NCI-H2196 (cell line): Measurements from ENCODE around the gene PRM2.

ENCODE experiments used
- DNase-seq: peaks from one replicate; lab custom pipeline; 2025; ENCODE audit not compliant: unreplicated experiment; lab: John Stamatoyannopoulos, UW

PRM2 gene

GRCh38 chr16:11264155-11264832 lies 12.0 kb downstream of the PRM2 start:
- DNase-seq, result no peak

DNA sequence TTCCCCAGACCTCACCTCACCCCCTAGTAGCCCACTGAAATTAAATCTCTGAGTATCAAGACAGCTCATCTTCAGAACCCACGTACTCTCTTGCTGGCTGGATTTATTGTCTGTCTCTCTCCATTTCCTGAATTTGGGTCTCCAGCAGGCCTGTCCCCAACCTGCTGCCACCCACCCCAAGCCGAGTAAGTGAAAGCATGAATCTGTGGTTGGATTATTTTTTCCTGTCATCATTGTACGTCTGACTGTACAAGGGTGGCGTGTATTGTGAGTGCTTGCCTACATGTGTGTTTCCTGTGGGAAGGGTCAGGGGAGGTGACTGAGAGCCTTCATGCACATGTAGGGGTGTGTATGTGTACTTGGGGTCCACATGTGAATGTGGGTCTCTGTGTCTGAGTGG lies 12.5 kb downstream of the PRM2 start:
- no peak for DNase-seq

DNA sequence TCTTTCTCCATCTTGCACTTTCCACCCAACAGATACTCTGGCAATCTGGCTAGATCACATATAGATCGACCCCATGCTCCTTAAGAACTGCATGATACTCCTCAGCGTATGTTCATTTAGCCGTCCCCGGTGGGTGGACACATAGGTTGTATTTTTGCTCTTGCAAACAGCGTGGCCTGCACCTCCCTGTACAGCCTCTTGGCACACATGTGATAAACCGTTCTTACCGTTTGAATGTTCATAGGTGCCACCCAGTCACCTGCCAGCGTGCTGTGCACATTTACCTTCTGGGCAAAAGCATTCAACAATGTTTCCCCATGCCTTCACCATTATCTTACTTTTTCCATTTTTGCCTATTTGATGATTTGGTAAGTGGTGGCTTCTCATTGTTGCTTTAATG lies 13.4 kb downstream of the PRM2 start:
- DNase-seq, result no peak

- no peak for DNase-seq
These were observed 15.7 kb downstream of the PRM2 start for GRCh38 chr16:11260596-11260966.

DNA sequence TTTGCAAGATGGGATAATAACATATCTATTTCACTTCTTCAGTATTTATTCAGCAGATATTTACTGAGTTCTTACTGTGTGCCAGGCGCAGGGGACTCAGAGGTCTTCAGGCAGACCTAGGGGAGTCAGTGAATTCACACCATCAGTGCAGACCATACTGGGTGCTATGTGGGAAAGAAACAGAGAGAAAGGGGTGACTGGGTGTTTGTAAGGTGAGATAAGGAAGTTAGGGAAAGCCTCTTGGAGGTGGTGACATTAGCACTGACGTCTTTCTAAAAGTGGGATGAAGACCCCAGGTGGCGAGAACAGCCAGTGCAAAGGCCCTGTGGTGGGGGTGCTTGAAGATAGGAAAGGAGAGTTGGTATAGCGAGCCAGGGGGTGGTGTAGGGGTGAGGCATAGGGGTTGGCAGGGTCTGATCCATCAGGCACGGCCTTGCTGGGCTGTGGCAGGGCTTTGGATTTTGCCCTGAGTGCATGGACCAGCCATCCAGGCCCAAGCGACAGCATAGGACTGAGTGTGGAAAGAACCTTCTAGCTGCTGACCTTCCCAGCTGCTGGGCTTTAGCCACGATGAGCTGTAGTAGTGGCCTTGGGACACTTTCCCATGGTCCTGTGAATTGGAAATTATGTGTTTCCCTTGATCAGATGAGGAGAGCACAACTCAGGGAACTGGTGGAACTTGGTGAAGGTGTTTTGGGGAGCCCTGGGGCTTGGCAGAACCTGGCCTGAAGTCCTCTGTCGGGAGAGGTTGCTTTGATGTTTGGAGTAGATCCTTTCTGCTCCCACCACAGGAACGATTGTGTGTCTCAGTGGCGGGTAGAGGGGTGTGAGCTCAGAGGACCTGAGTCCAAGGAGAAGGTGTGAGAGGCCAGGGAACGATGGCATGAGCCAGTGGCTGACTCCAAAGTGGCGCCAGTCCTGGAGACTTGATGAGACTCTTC lies 16.4 kb downstream of the PRM2 start:
- no peak for DNase-seq

- DNase-seq, result peak; percentile 47
These were observed 17.5 kb downstream of the PRM2 start for GRCh38 chr16:11258553-11259492.

- DNase-seq, result peak; percentile 80
These were observed 18.9 kb downstream of the PRM2 start for GRCh38 chr16:11257131-11257938.

DNA sequence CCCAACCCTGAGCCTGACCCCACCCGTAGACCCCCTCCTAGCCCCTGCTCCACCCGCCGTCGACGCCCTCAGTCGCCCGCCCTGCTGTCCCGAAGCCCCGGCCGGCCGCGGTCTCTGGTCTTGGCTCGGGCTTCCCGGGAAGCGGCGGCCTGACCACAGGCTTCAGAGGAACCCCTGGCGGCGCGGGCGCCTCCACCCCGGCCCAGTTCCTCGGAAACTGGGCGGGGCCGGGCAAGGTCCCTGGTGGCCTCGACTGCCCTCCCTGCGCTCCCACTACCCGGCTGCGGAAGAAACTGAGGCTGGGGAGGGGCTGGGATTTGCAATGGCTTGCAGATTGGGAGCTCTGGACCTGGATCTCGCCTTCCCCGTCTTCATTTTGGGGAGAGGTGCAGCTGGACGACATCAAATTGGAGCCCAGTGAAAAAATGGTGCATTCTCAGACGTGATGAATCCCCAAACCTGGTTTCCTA lies 19.6 kb downstream of the PRM2 start:
- peak; percentile 45 for DNase-seq

DNA sequence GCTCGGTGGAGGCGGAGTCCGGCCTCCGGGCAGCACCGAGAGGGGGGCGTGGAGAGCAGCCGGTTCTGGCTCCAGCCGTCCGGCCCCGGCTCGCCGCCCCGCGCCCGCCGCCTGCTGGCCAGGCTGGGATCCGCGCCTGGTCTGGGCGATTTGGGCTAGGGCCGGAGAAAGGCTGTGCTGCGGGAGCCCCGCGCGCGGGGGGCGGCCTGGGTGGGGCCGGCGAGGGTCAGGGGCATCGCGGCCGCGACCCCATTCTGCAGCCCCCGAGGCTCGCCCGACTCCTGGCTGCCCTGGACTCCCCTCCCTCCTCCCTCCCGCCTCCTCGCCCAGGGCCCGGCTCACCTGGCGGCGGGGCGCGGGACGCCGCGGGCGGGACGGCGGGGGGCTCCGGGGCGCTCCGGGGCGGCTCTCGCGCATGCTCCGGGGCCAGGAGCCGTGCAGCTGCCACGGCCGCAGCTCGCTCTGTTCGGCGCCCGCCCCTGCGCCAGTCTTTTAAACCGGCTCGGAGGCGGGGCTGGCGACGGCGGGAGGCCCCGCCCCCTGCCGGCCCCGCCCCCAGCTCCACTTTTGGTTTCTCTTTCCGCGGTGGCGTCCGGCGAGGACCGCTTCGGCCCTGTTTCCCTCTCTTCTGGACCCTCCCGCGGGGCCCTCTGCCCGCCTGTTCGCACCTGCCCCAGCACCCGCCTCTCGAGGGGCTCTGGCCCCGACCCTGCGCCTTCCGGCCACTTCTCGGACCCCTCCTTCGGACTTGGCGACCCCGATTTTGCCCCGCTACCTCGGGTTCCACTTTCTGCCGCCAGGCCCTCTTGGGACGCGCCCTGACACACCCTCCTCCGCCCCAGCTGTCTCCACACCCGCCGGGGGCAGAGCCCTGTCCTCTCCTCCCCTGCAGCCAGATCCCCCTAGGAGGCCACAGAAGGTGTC lies 20.3 kb downstream of the PRM2 start, which contains the start of gene SOCS1:
Gene SOCS1 (minus strand): TSS at position 468 of the 924 bp plus-strand sequence. CDS start 726 bp downstream, outside the sequence.
- peak; percentile 87 for DNase-seq

- peak; percentile 31 for DNase-seq
These were observed 21.2 kb downstream of the PRM2 start for GRCh38 chr16:11254913-11255736.

DNA sequence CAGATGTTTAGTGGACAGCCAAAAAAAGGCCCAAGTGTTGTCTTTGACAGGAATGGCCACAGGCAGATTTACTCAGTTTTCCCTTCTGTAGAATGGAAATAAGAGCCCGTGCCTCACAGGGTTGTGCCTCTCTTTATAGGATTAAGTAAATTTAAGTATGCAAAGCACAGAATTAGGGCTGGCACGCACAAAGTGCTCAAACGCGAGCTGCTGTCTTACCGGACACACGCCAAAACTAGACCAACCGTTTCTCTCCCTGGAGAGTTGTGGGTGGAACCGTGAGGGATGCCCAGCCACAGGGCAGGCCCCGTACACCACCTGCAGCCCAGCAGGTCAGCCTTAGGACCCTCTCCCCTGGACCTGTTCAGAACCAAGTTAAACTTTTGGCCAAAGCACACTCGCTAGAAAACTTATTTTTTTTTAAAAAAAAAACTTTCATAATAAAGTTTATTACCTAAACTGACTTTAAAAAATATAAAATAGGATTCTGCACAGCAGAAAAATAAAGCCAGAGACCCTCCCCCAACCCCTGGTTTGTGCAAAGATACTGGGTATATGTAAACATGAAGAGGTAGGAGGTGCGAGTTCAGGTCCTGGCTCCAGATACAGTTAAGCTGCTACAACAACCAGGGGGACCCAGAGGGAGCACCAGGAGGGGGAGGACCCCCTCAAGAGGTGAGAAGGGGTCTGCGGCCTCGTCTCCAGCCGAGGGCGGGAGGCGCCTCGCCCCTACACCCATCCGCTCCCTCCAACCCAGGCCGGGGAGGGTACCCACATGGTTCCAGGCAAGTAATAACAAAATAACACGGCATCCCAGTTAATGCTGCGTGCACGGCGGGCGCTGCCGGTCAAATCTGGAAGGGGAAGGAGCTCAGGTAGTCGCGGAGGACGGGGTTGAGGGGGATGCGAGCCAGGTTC lies 22.0 kb downstream of the PRM2 start:
- no peak for DNase-seq

DNA sequence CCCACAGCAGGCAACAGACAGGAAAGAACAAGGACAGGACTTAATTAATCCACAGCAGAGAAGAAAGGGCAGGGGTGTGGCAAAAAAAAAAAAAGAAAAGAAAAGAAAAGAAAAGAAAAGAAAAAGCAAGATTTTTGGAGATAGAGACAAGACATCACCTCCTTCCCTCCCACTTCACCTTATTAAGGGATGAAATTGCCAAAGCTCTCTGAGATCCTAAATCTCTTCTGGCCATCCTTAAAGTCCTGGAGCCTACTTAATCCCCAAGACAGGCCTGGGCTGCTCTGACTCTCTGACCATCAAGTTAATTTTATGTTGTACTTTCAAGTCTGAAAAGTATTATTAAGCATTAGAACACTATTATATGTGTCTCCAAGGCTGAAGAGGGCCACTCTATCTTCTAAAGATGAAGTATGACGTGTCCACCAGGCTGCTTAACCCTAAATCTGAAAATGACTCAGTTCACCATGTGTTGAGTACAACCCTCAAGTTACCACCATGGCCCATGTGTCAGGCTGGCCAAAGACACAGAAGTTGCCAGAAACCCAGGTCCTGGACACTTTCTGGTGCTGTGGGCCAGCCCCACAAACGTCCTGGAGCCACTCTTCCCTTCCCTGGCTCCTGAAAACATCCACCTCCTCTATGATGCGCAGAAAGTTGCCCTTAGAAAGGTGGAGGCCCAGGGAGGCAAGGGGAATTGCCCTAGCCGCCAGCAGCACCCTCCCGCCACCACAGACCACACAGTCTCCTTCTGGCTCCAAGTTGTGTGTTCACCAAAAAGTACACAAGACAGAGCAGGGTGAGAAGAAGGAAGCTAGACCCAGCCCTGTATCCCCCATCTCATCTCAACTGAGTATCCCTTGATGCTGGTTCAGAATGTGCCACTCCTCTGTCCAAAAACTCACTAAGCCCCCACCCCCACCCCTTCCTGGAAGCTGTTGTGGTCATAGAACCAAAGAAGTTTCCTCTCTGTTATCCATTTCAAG lies 23.0 kb downstream of the PRM2 start:
- DNase-seq, result no peak

DNA sequence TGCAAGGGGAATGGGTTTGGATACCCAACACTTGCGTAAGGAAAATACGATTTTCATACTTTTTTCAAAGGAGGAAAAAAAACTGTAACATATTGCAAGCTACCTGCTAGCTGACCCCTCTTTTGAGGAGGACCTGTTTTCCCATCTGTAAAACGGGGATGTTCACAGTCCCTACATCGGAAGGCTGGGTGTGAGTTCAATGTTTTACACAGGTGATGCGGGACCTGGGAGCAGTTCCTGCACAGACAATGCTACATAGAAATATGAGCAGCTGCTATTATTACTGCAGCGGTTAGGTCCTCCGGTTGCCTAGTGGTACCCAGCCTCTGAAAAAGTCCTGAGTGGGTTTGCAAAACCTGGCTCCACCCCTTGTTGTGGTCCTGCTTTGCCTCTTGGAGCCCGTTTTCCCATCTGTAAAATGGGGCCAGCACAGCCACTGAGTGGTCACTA lies 23.8 kb downstream of the PRM2 start:
- no peak for DNase-seq

DNA sequence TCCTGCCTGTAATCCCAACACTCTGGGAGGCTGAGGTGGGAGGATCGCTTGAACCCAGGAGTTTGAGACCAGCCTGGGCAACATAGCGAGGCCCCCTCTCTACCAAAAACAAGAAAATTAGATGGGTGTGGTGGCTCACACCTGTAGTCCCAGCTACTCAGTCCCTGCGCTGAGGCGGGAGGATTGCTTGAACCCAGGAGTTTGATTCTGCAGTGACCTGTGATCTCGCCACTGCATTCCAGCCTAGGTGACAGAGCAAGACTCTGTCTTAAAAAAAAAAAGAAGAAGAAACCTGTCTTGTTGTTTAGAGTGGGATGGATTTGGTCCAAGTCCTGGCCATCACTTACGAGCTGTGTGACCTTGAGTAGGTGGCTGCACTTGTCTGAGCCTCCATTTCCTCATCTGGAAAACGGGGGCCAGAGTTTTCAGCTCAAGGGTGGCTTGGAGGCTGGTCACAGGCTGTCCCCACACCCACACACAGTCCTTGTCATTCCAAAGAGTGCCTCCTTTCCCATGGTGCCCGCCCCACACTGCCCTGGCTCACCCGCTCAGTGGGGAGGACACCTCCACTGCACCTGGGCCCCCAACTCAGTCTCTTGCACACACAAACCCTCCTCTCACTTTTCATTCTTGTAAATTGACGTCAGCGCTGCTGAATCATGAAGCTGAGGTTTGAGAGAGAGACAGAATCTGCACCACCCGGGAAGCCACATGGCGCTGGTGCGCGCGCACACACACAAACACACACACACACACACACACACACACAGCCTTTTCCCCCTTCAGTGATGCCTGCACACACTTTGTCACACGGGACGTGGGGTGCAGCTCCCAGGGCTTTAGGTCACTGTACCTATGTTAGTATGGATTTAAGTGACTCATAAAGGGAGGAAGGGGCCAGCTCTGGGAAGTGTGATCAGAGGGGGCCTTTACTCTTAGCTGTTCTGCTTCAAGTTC lies 24.5 kb downstream of the PRM2 start:
- DNase-seq, result no peak
